H1 (cell line): Measurements from ENCODE around the gene PCDHA12. TPM values are rescaled to one million over a fixed set of nuclear protein-coding genes. Genes with fewer than 3 reads are reported as not detected.

Source experiments
- CTCF ChIA-PET: fragments of 300-600 bp; sonication (Branson Sonifier 250); formaldehyde crosslinking; loops from one replicate; lab custom pipeline; 2021; ENCODE audit not compliant: partially characterized antibody; lab: Charles Lee
- POLR2A ChIA-PET: fragments of 300-600 bp; sonication (Branson Sonifier 250); formaldehyde crosslinking; loops from one replicate; lab custom pipeline; 2021; ENCODE audit warnings: inconsistent platforms; ENCODE audit not compliant: partially characterized antibody; lab: Charles Lee
- DNase-seq, 2 experiments: peaks; one replicate each; pipeline versions ENCODE4 v3.0.0 to v3.0.0-alpha.2; 2010 to 2022; ENCODE audit warnings: low spot score in 2 of 2, low read depth in 1 of 2, mixed read lengths in 1 of 2
- FAIRE-seq: peaks from 2 replicates; lab custom pipeline; 2011; peaks lifted over from hg19 to GRCh38; lab: Jason Lieb, UNC
- H2AFZ ChIP-seq: 2 replicates; pipeline ENCODE4 v1.8.1; 2012; ENCODE audit warnings: low read length, inconsistent platforms
- H2AK5ac ChIP-seq: 2 replicates; pipeline ENCODE4 v1.6.1; 2013; ENCODE audit warnings: low read depth, low read length
- H2BK120ac ChIP-seq: replicated peaks from 2 replicates; pipeline ENCODE3; 2013; ENCODE audit warnings: low read depth, low read length, inconsistent platforms
- H2BK12ac ChIP-seq: 2 replicates; pipeline ENCODE4 v1.6.1; 2013; ENCODE audit warnings: low read depth, low read length
- H2BK15ac ChIP-seq: 2 replicates; pipeline ENCODE4 v1.6.1; 2013; ENCODE audit warnings: low read length
- H2BK20ac ChIP-seq: 2 replicates; pipeline ENCODE4 v1.6.1; 2013; ENCODE audit warnings: low read length
- H2BK5ac ChIP-seq: 2 replicates; pipeline ENCODE4 v1.6.1; 2013; ENCODE audit warnings: low read depth, low read length
- H3K14ac ChIP-seq: 2 replicates; pipeline ENCODE4 v1.6.1; 2013; ENCODE audit warnings: inconsistent platforms; ENCODE audit not compliant: insufficient read length
- H3K18ac ChIP-seq: 2 replicates; pipeline ENCODE4 v1.6.1; 2013; ENCODE audit warnings: low read length; ENCODE audit errors: extremely low read depth
- H3K23ac ChIP-seq: 2 replicates; pipeline ENCODE4 v1.6.1; 2013; ENCODE audit warnings: inconsistent platforms; ENCODE audit not compliant: insufficient read length
- H3K23me2 ChIP-seq: 2 replicates; pipeline ENCODE4 v1.6.1; 2013; ENCODE audit warnings: low read depth, low read length
- H3K27ac ChIP-seq: 2 replicates; pipeline ENCODE4 v1.6.1; 2011; ENCODE audit warnings: low read depth, low read length, inconsistent platforms
- H3K27me3 ChIP-seq, 4 experiments: replicated peaks in 1 of 4; 1 replicate in 1 of 4; 2 replicates in 3 of 4; pipeline versions ENCODE4 v1.6.1 to v1.8.1; 2011 to 2013; ENCODE audit warnings: low read length in 3 of 4, mild to moderate bottlenecking in 3 of 4, inconsistent platforms in 2 of 4, mixed read lengths in 2 of 4, moderate library complexity in 1 of 4; ENCODE audit not compliant: control insufficient read depth in 3 of 4, insufficient read depth in 3 of 4; ENCODE audit errors: extremely low read depth in 1 of 4
- H3K36me3 ChIP-seq, 4 experiments: 2 replicates each; pipeline versions ENCODE4 v1.6.1 to v1.8.1; 2011 to 2013; ENCODE audit warnings: mild to moderate bottlenecking in 4 of 4, low read length in 3 of 4, moderate library complexity in 2 of 4, control low read depth in 1 of 4, inconsistent platforms in 1 of 4; ENCODE audit not compliant: insufficient read depth in 4 of 4, control insufficient read depth in 2 of 4
- H3K4ac ChIP-seq: replicated peaks from 2 replicates; pipeline ENCODE3; 2013; ENCODE audit warnings: low read length, low read depth, mixed read lengths, inconsistent platforms; ENCODE audit not compliant: insufficient read length
- H3K4me1 ChIP-seq, 4 experiments: replicated peaks in 1 of 4; 1 replicate in 1 of 4; 2 replicates in 3 of 4; pipeline versions ENCODE4 v1.6.1 to v1.8.1; 2011 to 2013; ENCODE audit warnings: low read length in 3 of 4, inconsistent platforms in 2 of 4, mixed read lengths in 1 of 4; ENCODE audit not compliant: insufficient read depth in 4 of 4, control insufficient read depth in 3 of 4
- H3K4me2 ChIP-seq, 2 experiments: 2 replicates each; pipeline versions ENCODE4 v1.6.1 to v1.8.1; 2011 to 2013; ENCODE audit warnings: low read depth in 2 of 2, low read length in 2 of 2, control low read depth in 1 of 2, inconsistent platforms in 1 of 2, mild to moderate bottlenecking in 1 of 2; ENCODE audit not compliant: insufficient read depth in 1 of 2
- H3K4me3 ChIP-seq, 4 experiments: fragments of 200-600, 300-600 bp in 1 of 4; sonication (generic), shearing (Covaris generic), sonication (Bioruptor Twin) in 1 of 4; 2 replicates each; pipeline versions ENCODE4 v1.5.1 to v1.8.1; 2011 to 2016; ENCODE audit warnings: low read length in 4 of 4, low read depth in 3 of 4, control low read depth in 2 of 4, inconsistent platforms in 2 of 4, mild to moderate bottlenecking in 2 of 4, mixed read lengths in 1 of 4, moderate library complexity in 1 of 4; ENCODE audit not compliant: insufficient read depth in 2 of 4; ENCODE audit errors: extremely low read depth in 1 of 4
- H3K56ac ChIP-seq: replicated peaks from 2 replicates; pipeline ENCODE3; 2013; ENCODE audit warnings: low read depth, mild to moderate bottlenecking, mixed read lengths, low read length, inconsistent platforms; ENCODE audit not compliant: insufficient read length
- H3K79me1 ChIP-seq: 2 replicates; pipeline ENCODE4 v1.6.1; 2013; ENCODE audit warnings: low read depth, low read length, control low read depth
- H3K79me2 ChIP-seq, 2 experiments: 2 replicates each; pipeline versions ENCODE4 v1.6.1 to v1.8.1; 2012 to 2013; ENCODE audit warnings: low read length in 2 of 2, mild to moderate bottlenecking in 2 of 2, inconsistent platforms in 1 of 2; ENCODE audit not compliant: insufficient read depth in 2 of 2, control insufficient read depth in 1 of 2
- H3K9ac ChIP-seq, 4 experiments: replicated peaks in 1 of 4; 1 replicate in 1 of 4; 2 replicates in 3 of 4; pipeline versions ENCODE4 v1.6.1 to v1.8.1; 2011 to 2013; ENCODE audit warnings: low read depth in 3 of 4, low read length in 3 of 4, control low read depth in 2 of 4, mild to moderate bottlenecking in 2 of 4, moderate library complexity in 2 of 4, inconsistent platforms in 1 of 4; ENCODE audit errors: extremely low read depth in 1 of 4
- H3K9me3 ChIP-seq, 2 experiments: 2 replicates each; pipeline versions ENCODE4 v1.6.1 to v1.8.1; 2012 to 2013; ENCODE audit warnings: mild to moderate bottlenecking in 2 of 2, moderate library complexity in 2 of 2, control low read depth in 1 of 2, inconsistent platforms in 1 of 2, low read depth in 1 of 2, low read length in 1 of 2, mixed read lengths in 1 of 2; ENCODE audit not compliant: insufficient read depth in 2 of 2
- H4K20me1 ChIP-seq, 2 experiments: replicated peaks in 1 of 2; 2 replicates each; pipeline versions ENCODE3 to v1.8.1; 2011 to 2013; ENCODE audit warnings: inconsistent platforms in 2 of 2, low read length in 2 of 2, mild to moderate bottlenecking in 1 of 2; ENCODE audit not compliant: insufficient read depth in 2 of 2, control insufficient read depth in 1 of 2
- H4K5ac ChIP-seq: 2 replicates; pipeline ENCODE4 v1.6.1; 2013; ENCODE audit warnings: low read length, low read depth, mixed read lengths, inconsistent platforms; ENCODE audit not compliant: insufficient read length
- H4K8ac ChIP-seq: 2 replicates; pipeline ENCODE4 v1.8.0; 2013; ENCODE audit warnings: mild to moderate bottlenecking, moderate library complexity, low read length, inconsistent platforms; ENCODE audit not compliant: insufficient read depth; ENCODE audit errors: extremely low read depth
- H4K91ac ChIP-seq: replicated peaks from 2 replicates; pipeline ENCODE3; 2013; ENCODE audit warnings: low read length, mixed read lengths, inconsistent platforms; ENCODE audit not compliant: insufficient read length
- ASH2L ChIP-seq: fragments of 200-600, 300-600 bp; sonication (generic); IDR thresholded peaks from one replicate; pipeline ENCODE4 v1.7.1; 2017; ENCODE audit warnings: low read length
- CEBPB ChIP-seq: IDR thresholded peaks from 2 replicates; pipeline ENCODE4 v1.6.1; 2012; ENCODE audit warnings: low read depth, low read length
- KDM4A ChIP-seq: IDR thresholded peaks from one replicate; pipeline ENCODE4 v1.7.1; 2012; ENCODE audit warnings: low read depth, mild to moderate bottlenecking, moderate library complexity, low read length, inconsistent platforms; ENCODE audit not compliant: severe bottlenecking
- RFX5 ChIP-seq: IDR thresholded peaks from 2 replicates; pipeline ENCODE4 v1.6.1; 2011; ENCODE audit warnings: low read depth, low read length, improper control_type of control experiment, borderline replicate concordance
- SAP30 ChIP-seq: fragments of 300-600 bp; sonication (generic); IDR thresholded peaks from 2 replicates; pipeline ENCODE4 v1.7.1; 2012; ENCODE audit warnings: low read length, moderate library complexity, mild to moderate bottlenecking, inconsistent platforms; ENCODE audit not compliant: insufficient read depth, insufficient replicate concordance
- TAF1 ChIP-seq: IDR thresholded peaks from 2 replicates; pipeline ENCODE4 v1.6.1; 2011; ENCODE audit warnings: mild to moderate bottlenecking, low read depth, low read length
- TBP ChIP-seq: IDR thresholded peaks from 2 replicates; pipeline ENCODE4 v1.6.1; 2011; ENCODE audit warnings: low read depth, low read length, improper control_type of control experiment
- WGBS, 2 experiments: shearing (Covaris generic) in 1 of 2; methylation state at CpG; one replicate each; pipeline versions ENCODE4 v1.1.6 to v1.1.7; 2013 to 2015; ENCODE audit warnings: low lambda C conversion rate in 2 of 2, mixed read lengths in 2 of 2, inconsistent platforms in 1 of 2, low coverage in 1 of 2, missing lambda C conversion rate in 1 of 2; ENCODE audit not compliant: insufficient replicate concordance in 2 of 2, insufficient coverage in 1 of 2, insufficient read length in 1 of 2; ENCODE audit errors: extremely low coverage in 1 of 2, missing lambda C conversion rate in 1 of 2; 5-methylcytosine and 5-hydroxymethylcytosine counted together
- long read RNA-seq, 2 experiments: library from RNA in 1 of 2; library from capped mRNA in 1 of 2; stranded (forward); transcript quantifications; one replicate each; pipeline ENCODE4 v2.0.0, GENCODE V29; 2021; ENCODE audit warnings: inconsistent platforms in 1 of 2
- polyA minus RNA-seq, 3 experiments: library from RNA; depleted of rRNA, polyadenylated mRNA; stranded (reverse); fragments of >200 nt; gene quantifications; 1 replicate in 2 of 3; 2 replicates in 1 of 3; pipeline ENCODE4 v1.2.3, GENCODE V29; 2011
- polyA plus RNA-seq, 7 experiments: library from polyadenylated mRNA; depleted of rRNA in 3 of 7; stranded (reverse) in 5 of 7; unstranded in 2 of 7; fragments of >200 nt in 5 of 7; fragments of 200-250 nt in 2 of 7; gene quantifications; 1 replicate in 5 of 7; 2 replicates in 1 of 7; 4 replicates in 1 of 7; pipeline versions ENCODE4 v1.2.1 to v1.2.3, GENCODE V29; 2011 to 2013; ENCODE audit warnings: missing spikeins in 2 of 7, mixed read lengths in 2 of 7
- total RNA-seq: library from RNA; stranded (reverse); fragmentation: NEBNext Ultra II Directional; extraction: Animal tissue kit (Norgen Biotek cat#: 25700); gene quantifications from 2 replicates; pipeline ENCODE4 v1.2.1, GENCODE V29; 2021

PCDHA12 gene
- total RNA-seq = 9.3 and 10.6 TPM in 2 replicates
- polyA plus RNA-seq (2011; rRNA removed) = 4.2 and 5.7 TPM in 2 replicates
- 5.1 TPM for polyA plus RNA-seq (2011; cell fraction: cytosol; rRNA removed)
- 12.0 TPM for polyA plus RNA-seq (2011; cell fraction: nucleus; rRNA removed)
- polyA plus RNA-seq (2012, experiment 1 of 2) = 3.7 to 5.6 TPM (median 4.7 TPM) in 4 replicates
- polyA plus RNA-seq (2012, experiment 2 of 2) = 1.1 TPM
- polyA plus RNA-seq (2013, experiment 1 of 2) = 13.9 TPM
- polyA plus RNA-seq (2013, experiment 2 of 2) = 11.9 TPM
- 15.6 and 18.3 TPM in 2 replicates for polyA minus RNA-seq (2011; rRNA and poly(A)+ RNA removed)
- 5.6 TPM for polyA minus RNA-seq (2011; cell fraction: cytosol; rRNA and poly(A)+ RNA removed)
- polyA minus RNA-seq (2011; cell fraction: nucleus; rRNA and poly(A)+ RNA removed) = 47.4 TPM
- long read RNA-seq, experiment 1, full-length matches to known transcripts = 2 of 27 reads
- long read RNA-seq, experiment 1, partial matches to known transcripts = 23 of 27 reads
- long read RNA-seq, experiment 1, other reads (novel, unspliced or antisense) = 2 of 27 reads
- long read RNA-seq, experiment 2, partial matches to known transcripts = 0 of 3 reads
- long read RNA-seq, experiment 2, other reads (novel, unspliced or antisense) = 0 of 3 reads

GRCh38 chr5:140875085-140876065 is at the start of gene PCDHA12:
TSS of gene PCDHA12 (plus strand) at chr5:140875308. CDS start at chr5:140875473, 165 bp downstream.
- Histone ChIP-seq H3K27me3 (no peaks in the 10 kb centered on the region), H2BK5ac (no peak within 1 kb of the TSS), H3K14ac (no peak within 1 kb of the TSS), H4K5ac (no peak within 1 kb of the TSS), H4K8ac (no peak within 1 kb of the TSS), H3K9me3 (peaks cover 0 to 9% of the 10 kb centered on the region in 2 experiments; a peak in 1 of 4 replicates), H3K79me1 (no peaks in the 10 kb centered on the region), H2BK15ac (no peak within 1 kb of the TSS), H3K27ac (no peak within 1 kb of the TSS), H4K20me1 (peaks cover 0 to 3% of the 10 kb centered on the region in 2 experiments), H3K23ac (no peak within 1 kb of the TSS), H3K4me3 (peak within 1 kb of the TSS; percentile 55 to 67 (median 65)), H3K23me2 (no peaks in the 10 kb centered on the region), H3K4ac (no peak within 1 kb of the TSS), H3K9ac (peak within 1 kb of the TSS; percentile 42 to 65 (median 53); a peak in 6 of 7 replicates), H3K36me3 (peaks cover 0 to 20% (median 0%) of the 10 kb centered on the region in 4 experiments; a peak in 3 of 8 replicates), H2BK120ac (no peak within 1 kb of the TSS), H3K4me2 (peak within 1 kb of the TSS; percentile 26 to 33), H3K56ac (no peak within 1 kb of the TSS), H2BK20ac (no peak within 1 kb of the TSS), H3K4me1 (no peaks in the 10 kb centered on the region; a peak in 2 of 7 replicates), H3K18ac (no peak within 1 kb of the TSS; the same call in 1 of the 2 replicates), H2AFZ (no peak within 1 kb of the TSS), H2AK5ac (no peak within 1 kb of the TSS), H3K79me2 (peaks cover 0 to 19% of the 10 kb centered on the region in 2 experiments; a peak in 2 of 4 replicates), H4K91ac (no peak within 1 kb of the TSS), H2BK12ac (no peak within 1 kb of the TSS)
- no peak for DNase-seq
- POLR2A ChIA-PET = interaction anchor here (0.7 to 3.6 kb wide), 8 partner anchors 19 to 177 kb away, joined by 3 to 32 read pairs (median 4); partner anchors contain the start of genes PCDHA10, PCDHA6, PCDHAC1 and PCDHAC2
- peak; percentile 76 for FAIRE-seq
- CTCF ChIA-PET = interaction anchor here (0.6 to 9.3 kb wide), 59 partner anchors 10 to 481 kb away, joined by 3 to 141 read pairs (median 4); partner anchors contain the start of genes PCDHA10, PCDHA4, PCDHA8 and PCDHAC1
- WGBS, 2 experiments = 24% methylated on average over 45 of the region's 47 CpGs; no CpG with 5 or more reads in 1 of the 2 experiments
- TF ChIP-seq ASH2L = peak; percentile 46
- peak; percentile 31; the same call in 1 of the 2 replicates for TF ChIP-seq CEBPB
- no peak for TF ChIP-seq SAP30
- 0 out of 2 replicates have a peak, but pooled peaks have one; percentile 25 for TF ChIP-seq TAF1
- TF ChIP-seq TBP = 0 out of 2 replicates have a peak, but pooled peaks have one; percentile 31
- peak; percentile 53 for TF ChIP-seq KDM4A
- no peak for TF ChIP-seq RFX5
